GM12878 (cell line): ENCODE measurements around the gene COX17. TPM values are rescaled to one million over a fixed set of nuclear protein-coding genes. Genes with fewer than 3 reads are reported as not detected.

Source experiments
- IRF5 ChIP-seq: fragments of 450-650 bp; IDR thresholded peaks from 2 replicates; pipeline ENCODE4 v1.6.1; 2017; ENCODE audit warnings: borderline replicate concordance
- MEF2A ChIP-seq: IDR thresholded peaks from 2 replicates; pipeline ENCODE4 v1.6.1; 2011; ENCODE audit warnings: low read depth, mild to moderate bottlenecking, low read length, moderate library complexity; ENCODE audit not compliant: insufficient read depth
- SKIL ChIP-seq: fragments of 450-650 bp; IDR thresholded peaks from 2 replicates; pipeline ENCODE4 v1.6.1; 2017; ENCODE audit warnings: mild to moderate bottlenecking, low read depth, inconsistent platforms; ENCODE audit not compliant: poor library complexity, severe bottlenecking
- TARDBP ChIP-seq: IDR thresholded peaks from 2 replicates; pipeline ENCODE4 v1.6.1; 2016; ENCODE audit warnings: borderline replicate concordance
- WRNIP1 ChIP-seq: IDR thresholded peaks from 2 replicates; pipeline ENCODE4 v1.6.1; 2011; ENCODE audit warnings: low read depth, low read length, improper control_type of control experiment, borderline replicate concordance
- polyA plus RNA-seq, 11 experiments: library from polyadenylated mRNA; depleted of rRNA in 4 of 11; unstranded in 6 of 11; stranded (reverse) in 5 of 11; fragments of >200 nt; fragmentation: Nextera tagmentation in 4 of 11; fragmentation: Illumina TruSeq in 1 of 11; extraction: Ambion mirVana in 4 of 11; extraction: Trizol in 1 of 11; gene quantifications; 1 replicate in 1 of 11; 2 replicates in 10 of 11; pipeline versions ENCODE4 v1.2.1 to v1.2.3, GENCODE V29; 2011 to 2016; ENCODE audit warnings: inconsistent platforms in 2 of 11, missing spikeins in 2 of 11, low read depth in 1 of 11
- total RNA-seq, 4 experiments: library from RNA; depleted of rRNA in 3 of 4; stranded (reverse); fragments of >200 nt in 3 of 4; fragmentation: Illumina TruSeq in 1 of 4; extraction: Trizol in 1 of 4; gene quantifications; 2 replicates each; pipeline versions ENCODE4 v1.2.1 to v1.2.3, GENCODE V29; 2013 to 2021
- TF ChIP-seq, protein P1 (sequence below): fragments of 450-650 bp; IDR thresholded peaks from 2 replicates; pipeline ENCODE4 v1.6.1; 2017; ENCODE audit warnings: mild to moderate bottlenecking

The COX17 gene
- total and polyA plus RNA-seq, 10 of the 15 experiments (the other 5 are each of a cell fraction or from before 2014, with no cell fraction given): 111 to 717 (median 243) TPM

- TF ChIP-seq IRF5 (no peak), TARDBP (no peak), MEF2A (no peak), WRNIP1 (no peak), SKIL (no peak)
- TF ChIP-seq, protein P1, sequence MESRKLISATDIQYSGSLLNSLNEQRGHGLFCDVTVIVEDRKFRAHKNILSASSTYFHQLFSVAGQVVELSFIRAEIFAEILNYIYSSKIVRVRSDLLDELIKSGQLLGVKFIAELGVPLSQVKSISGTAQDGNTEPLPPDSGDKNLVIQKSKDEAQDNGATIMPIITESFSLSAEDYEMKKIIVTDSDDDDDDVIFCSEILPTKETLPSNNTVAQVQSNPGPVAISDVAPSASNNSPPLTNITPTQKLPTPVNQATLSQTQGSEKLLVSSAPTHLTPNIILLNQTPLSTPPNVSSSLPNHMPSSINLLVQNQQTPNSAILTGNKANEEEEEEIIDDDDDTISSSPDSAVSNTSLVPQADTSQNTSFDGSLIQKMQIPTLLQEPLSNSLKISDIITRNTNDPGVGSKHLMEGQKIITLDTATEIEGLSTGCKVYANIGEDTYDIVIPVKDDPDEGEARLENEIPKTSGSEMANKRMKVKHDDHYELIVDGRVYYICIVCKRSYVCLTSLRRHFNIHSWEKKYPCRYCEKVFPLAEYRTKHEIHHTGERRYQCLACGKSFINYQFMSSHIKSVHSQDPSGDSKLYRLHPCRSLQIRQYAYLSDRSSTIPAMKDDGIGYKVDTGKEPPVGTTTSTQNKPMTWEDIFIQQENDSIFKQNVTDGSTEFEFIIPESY: no peak
Observed at GRCh38 chr3:119643528-119643927, 33.7 kb downstream of the COX17 start (continued).
